Activated CD4-positive, alpha-beta T cell treated with anti-CD3 and anti-CD28 coated beads for 36 hours (primary cell): ENCODE measurements around the gene NTM. TPM values are rescaled to one million over a fixed set of nuclear protein-coding genes. Genes with fewer than 3 reads are reported as not detected.
"Not testable (repeated sequence)": the region's sequence is repeated elsewhere in the genome, so short reads cannot be mapped to it uniquely, and the experiment has no call there.

Source experiments
- ATAC-seq: fragments of 200-7000 bp; cut with Tn5 transposase; one replicate; pipeline ENCODE4 v1.10.0; 2021; ENCODE audit warnings: mild to moderate bottlenecking, moderate library complexity
- CTCF ChIA-PET: fragments of 350-600 bp; sonication (Branson Sonifier 250); formaldehyde crosslinking; loops from one replicate; lab custom pipeline; 2021; ENCODE audit warnings: antibody characterized with exemption; lab: Charles Lee
- POLR2A ChIA-PET: fragments of 350-600 bp; sonication (Branson Sonifier 250); formaldehyde crosslinking; loops from one replicate; lab custom pipeline; 2021; ENCODE audit warnings: antibody characterized with exemption, inconsistent platforms; lab: Charles Lee
- DNase-seq: peaks from one replicate; pipeline ENCODE4 v3.0.0-alpha.2; 2020
- H3K27ac Mint-ChIP-seq: one replicate; pipeline ENCODE4 v1.8.0; 2021; ENCODE audit warnings: mixed read lengths
- H3K27me3 Mint-ChIP-seq: one replicate; pipeline ENCODE4 v1.8.0; 2021; ENCODE audit warnings: mixed read lengths
- H3K36me3 Mint-ChIP-seq: one replicate; pipeline ENCODE4 v1.8.0; 2021; ENCODE audit warnings: low read depth, mixed read lengths
- H3K4me1 Mint-ChIP-seq: one replicate; pipeline ENCODE4 v1.8.0; 2021; ENCODE audit warnings: mixed read lengths
- H3K4me3 Mint-ChIP-seq: one replicate; pipeline ENCODE4 v1.8.0; 2021; ENCODE audit warnings: mild to moderate bottlenecking, moderate library complexity, mixed read lengths
- H3K9me3 Mint-ChIP-seq: one replicate; pipeline ENCODE4 v1.8.0; 2021; ENCODE audit warnings: low read depth, mixed read lengths
- intact Hi-C, 2 experiments: fragments of 100-400 bp; cut with DNase I in 1 of 2; cut with micrococcal nuclease in 1 of 2; formaldehyde crosslinking; loops; one replicate each; pipeline versions ENCODE4 v1.14.2 to v1.15.1; 2022 to 2024; cut with DNase I, micrococcal nuclease
- total RNA-seq, 2 experiments: library from RNA; stranded (reverse); gene quantifications; one replicate each; pipeline ENCODE4 v1.2.3, GENCODE V29; 2021

The NTM gene
- total RNA-seq, 2 experiments from 2014 or later, result not detected

GRCh38 chr11:131488238-131488637, 117.8 kb downstream of the NTM start:
- ChIA-PET POLR2A (no interaction called here), CTCF (no interaction called here)
- DNase-seq (no peak), ATAC-seq (no peak)
- H3K27me3 Mint-ChIP-seq, result no peaks in the 10 kb centered on the region
- intact Hi-C loops, result no loop called here
- no peaks in the 10 kb centered on the region for H3K36me3 Mint-ChIP-seq
- H3K9me3 Mint-ChIP-seq, result no peaks in the 10 kb centered on the region
- H3K4me1 Mint-ChIP-seq, result no peaks in the 10 kb centered on the region
- H3K27ac Mint-ChIP-seq, result no peak overlapping the region
- no peak overlapping the region for H3K4me3 Mint-ChIP-seq

- H3K27ac Mint-ChIP-seq, result no peak overlapping the region
- ChIA-PET CTCF (no interaction called here), POLR2A (no interaction called here)
- DNase-seq (no peak), ATAC-seq (no peak)
- H3K4me3 Mint-ChIP-seq, result no peak overlapping the region
- no peaks in the 10 kb centered on the region for H3K9me3 Mint-ChIP-seq
- H3K4me1 Mint-ChIP-seq, result no peaks in the 10 kb centered on the region
- no peaks in the 10 kb centered on the region for H3K36me3 Mint-ChIP-seq
- no peaks in the 10 kb centered on the region for H3K27me3 Mint-ChIP-seq
- intact Hi-C loops, result no loop called here
Measured at GRCh38 chr11:131491503-131491902, 121.1 kb downstream of the NTM start.

GRCh38 chr11:131495423-131495822, 125.0 kb downstream of the NTM start:
- Mint-ChIP-seq H3K36me3 (no peaks in the 10 kb centered on the region), H3K4me1 (no peaks in the 10 kb centered on the region), H3K9me3 (no peaks in the 10 kb centered on the region), H3K27me3 (no peaks in the 10 kb centered on the region), H3K4me3 (no peak overlapping the region), H3K27ac (no peak overlapping the region)
- ChIA-PET POLR2A (no interaction called here), CTCF (no interaction called here)
- intact Hi-C loops, result no loop called here
- no peak for ATAC-seq
- no peak for DNase-seq

- POLR2A ChIA-PET, H3K4me3 Mint-ChIP-seq, ATAC-seq, H3K4me1 Mint-ChIP-seq, H3K27me3 Mint-ChIP-seq, DNase-seq, H3K27ac Mint-ChIP-seq, CTCF ChIA-PET, H3K9me3 Mint-ChIP-seq, intact Hi-C loops, H3K36me3 Mint-ChIP-seq: not testable (repeated sequence)
Measured at GRCh38 chr11:131497686-131498085, 127.3 kb downstream of the NTM start.

GRCh38 chr11:131498631-131499160, 128.3 kb downstream of the NTM start:
- H3K9me3 Mint-ChIP-seq, result no peaks in the 10 kb centered on the region
- no peaks in the 10 kb centered on the region for H3K4me1 Mint-ChIP-seq
- CTCF ChIA-PET, result no interaction called here
- POLR2A ChIA-PET, result no interaction called here
- intact Hi-C loops, result no loop called here
- H3K27me3 Mint-ChIP-seq, result no peaks in the 10 kb centered on the region
- H3K27ac Mint-ChIP-seq, result no peak overlapping the region
- no peak for DNase-seq
- H3K4me3 Mint-ChIP-seq, result no peak overlapping the region
- no peak for ATAC-seq
- no peaks in the 10 kb centered on the region for H3K36me3 Mint-ChIP-seq

- no peak for ATAC-seq
- H3K4me3 Mint-ChIP-seq, result no peak overlapping the region
- no peak overlapping the region for H3K27ac Mint-ChIP-seq
- no peak for DNase-seq
- ChIA-PET CTCF (no interaction called here), POLR2A (no interaction called here)
- no peaks in the 10 kb centered on the region for H3K4me1 Mint-ChIP-seq
- H3K9me3 Mint-ChIP-seq, result no peaks in the 10 kb centered on the region
- no peaks in the 10 kb centered on the region for H3K27me3 Mint-ChIP-seq
- H3K36me3 Mint-ChIP-seq, result no peaks in the 10 kb centered on the region
- intact Hi-C loops, result no loop called here
Measured at GRCh38 chr11:131499199-131499598, 128.8 kb downstream of the NTM start.

- peaks cover 6% of the 10 kb centered on the region for H3K27me3 Mint-ChIP-seq
Measured at GRCh38 chr11:131503017-131503416, 132.6 kb downstream of the NTM start.

GRCh38 chr11:131504199-131504949, 134.0 kb downstream of the NTM start:
- Mint-ChIP-seq H3K9me3 (peaks cover 3% of the 10 kb centered on the region), H3K27ac (no peak overlapping the region), H3K4me1 (no peaks in the 10 kb centered on the region), H3K4me3 (no peak overlapping the region), H3K36me3 (no peaks in the 10 kb centered on the region), H3K27me3 (peaks cover 6% of the 10 kb centered on the region)
- POLR2A ChIA-PET, result no interaction called here
- ATAC-seq (no peak), DNase-seq (no peak)
- intact Hi-C loops, result loop anchor here in 1 of 2 experiments (5.0 kb wide), 1 partner anchor 582 kb away; no protein-coding TSS in a partner anchor
- CTCF ChIA-PET, result interaction anchor here (0.7 to 1.0 kb wide), 2 partner anchors 35 to 73 kb away, joined by 3 read pairs; no protein-coding TSS in a partner anchor

More at GRCh38 chr11:131503017-131503416, 132.6 kb downstream of the NTM start:
- ChIA-PET CTCF (no interaction called here), POLR2A (no interaction called here)
- H3K9me3 Mint-ChIP-seq, result no peaks in the 10 kb centered on the region
- intact Hi-C loops, result loop anchor here in 1 of 2 experiments (5.0 kb wide), 1 partner anchor 581 kb away; no protein-coding TSS in a partner anchor
- H3K27ac Mint-ChIP-seq, result no peak overlapping the region
- no peaks in the 10 kb centered on the region for H3K36me3 Mint-ChIP-seq
- H3K4me1 Mint-ChIP-seq, result no peaks in the 10 kb centered on the region
- ATAC-seq, result no peak
- no peak overlapping the region for H3K4me3 Mint-ChIP-seq
- no peak for DNase-seq

GRCh38 chr11:131506348-131506747, 135.9 kb downstream of the NTM start:
- Mint-ChIP-seq H3K9me3 (peaks cover 3% of the 10 kb centered on the region), H3K4me1 (no peaks in the 10 kb centered on the region), H3K27me3 (peaks cover 6% of the 10 kb centered on the region), H3K27ac (no peak overlapping the region), H3K4me3 (no peak overlapping the region), H3K36me3 (no peaks in the 10 kb centered on the region)
- POLR2A ChIA-PET, result no interaction called here
- ATAC-seq, result no peak
- intact Hi-C loops, result no loop called here
- CTCF ChIA-PET, result no interaction called here
- no peak for DNase-seq

- H3K9me3 Mint-ChIP-seq, result peaks cover 3% of the 10 kb centered on the region
- ChIA-PET POLR2A (no interaction called here), CTCF (no interaction called here)
- H3K27me3 Mint-ChIP-seq, result peaks cover 2% of the 10 kb centered on the region
- no peak overlapping the region for H3K4me3 Mint-ChIP-seq
- DNase-seq (no peak), ATAC-seq (no peak)
- no peaks in the 10 kb centered on the region for H3K4me1 Mint-ChIP-seq
- no peaks in the 10 kb centered on the region for H3K36me3 Mint-ChIP-seq
- intact Hi-C loops, result loop anchor here (2.0 to 10.0 kb wide), 2 partner anchors 446 kb away; no protein-coding TSS in a partner anchor
- H3K27ac Mint-ChIP-seq, result no peak overlapping the region
Measured at GRCh38 chr11:131510662-131511061, 140.2 kb downstream of the NTM start.

- CTCF ChIA-PET, result no interaction called here
- DNase-seq, result peak; percentile 29
- no peaks in the 10 kb centered on the region for H3K27me3 Mint-ChIP-seq
Measured at GRCh38 chr11:131511794-131512193, 141.4 kb downstream of the NTM start.

GRCh38 chr11:131512228-131512627, 141.8 kb downstream of the NTM start:
- no peak overlapping the region for H3K27ac Mint-ChIP-seq
- peaks cover 3% of the 10 kb centered on the region for H3K9me3 Mint-ChIP-seq
- no peak for DNase-seq
- intact Hi-C loops, result loop anchor here in 1 of 2 experiments (10.0 kb wide), 1 partner anchor 447 kb away; no protein-coding TSS in a partner anchor
- ChIA-PET CTCF (no interaction called here), POLR2A (no interaction called here)
- H3K27me3 Mint-ChIP-seq, result no peaks in the 10 kb centered on the region
- no peaks in the 10 kb centered on the region for H3K4me1 Mint-ChIP-seq
- no peak for ATAC-seq
- no peak overlapping the region for H3K4me3 Mint-ChIP-seq
- H3K36me3 Mint-ChIP-seq, result no peaks in the 10 kb centered on the region

More at GRCh38 chr11:131511794-131512193, 141.4 kb downstream of the NTM start:
- Mint-ChIP-seq H3K36me3 (no peaks in the 10 kb centered on the region), H3K27ac (no peak overlapping the region), H3K4me3 (no peak overlapping the region), H3K9me3 (peaks cover 3% of the 10 kb centered on the region), H3K4me1 (no peaks in the 10 kb centered on the region)
- ATAC-seq, result no peak
- POLR2A ChIA-PET, result no interaction called here
- intact Hi-C loops, result loop anchor here (2.0 to 10.0 kb wide), 2 partner anchors 447 kb away; no protein-coding TSS in a partner anchor
